NB4 (cell line): ENCODE results near the gene NTRK3.

Experiments
- DNase-seq: peaks from one replicate; pipeline ENCODE4 v3.0.0; 2010; ENCODE audit warnings: low read depth
- H3K4me3 ChIP-seq: one replicate; pipeline ENCODE4 v1.5.1; 2011; ENCODE audit warnings: mild to moderate bottlenecking, low read depth, low read length, moderate library complexity
- MYC ChIP-seq: IDR thresholded peaks from 2 replicates; pipeline ENCODE4 v1.6.1; 2011; ENCODE audit warnings: low read depth, low read length
- POLR2A ChIP-seq: IDR thresholded peaks from 2 replicates; pipeline ENCODE4 v1.6.1; 2011; ENCODE audit warnings: mild to moderate bottlenecking; ENCODE audit not compliant: insufficient read length; ENCODE audit errors: extremely low read depth
- TF ChIP-seq, protein P1 (sequence below): IDR thresholded peaks from one replicate; pipeline ENCODE4 v1.5.1; 2012; ENCODE audit warnings: low read depth, low read length
- TF ChIP-seq, protein P2 (sequence below): IDR thresholded peaks from 2 replicates; pipeline ENCODE4 v1.6.1; 2011; ENCODE audit warnings: low read depth, low read length

The NTRK3 gene

DNA sequence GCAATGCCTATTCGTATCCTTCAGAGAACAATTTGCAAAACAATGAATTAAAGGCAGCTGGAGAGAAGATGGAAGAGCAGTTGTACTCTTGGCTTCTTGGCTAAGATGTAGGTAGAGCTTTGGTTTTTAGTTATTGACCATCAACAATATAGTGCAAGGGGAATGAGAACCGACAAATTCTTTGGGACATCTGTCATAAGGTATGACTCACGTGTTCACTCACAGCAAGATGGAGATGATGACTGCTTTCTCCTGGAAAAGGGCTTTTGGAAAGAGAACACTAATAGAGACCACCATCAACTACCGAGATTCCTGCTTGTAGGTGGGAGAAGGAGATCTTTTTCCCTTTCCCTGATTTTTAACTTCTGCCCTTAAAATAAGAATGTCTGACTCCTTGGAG, 234.9 kb downstream of the NTRK3 start:
- no peak for TF ChIP-seq POLR2A
- no peak for TF ChIP-seq MYC
- TF ChIP-seq, protein P1, sequence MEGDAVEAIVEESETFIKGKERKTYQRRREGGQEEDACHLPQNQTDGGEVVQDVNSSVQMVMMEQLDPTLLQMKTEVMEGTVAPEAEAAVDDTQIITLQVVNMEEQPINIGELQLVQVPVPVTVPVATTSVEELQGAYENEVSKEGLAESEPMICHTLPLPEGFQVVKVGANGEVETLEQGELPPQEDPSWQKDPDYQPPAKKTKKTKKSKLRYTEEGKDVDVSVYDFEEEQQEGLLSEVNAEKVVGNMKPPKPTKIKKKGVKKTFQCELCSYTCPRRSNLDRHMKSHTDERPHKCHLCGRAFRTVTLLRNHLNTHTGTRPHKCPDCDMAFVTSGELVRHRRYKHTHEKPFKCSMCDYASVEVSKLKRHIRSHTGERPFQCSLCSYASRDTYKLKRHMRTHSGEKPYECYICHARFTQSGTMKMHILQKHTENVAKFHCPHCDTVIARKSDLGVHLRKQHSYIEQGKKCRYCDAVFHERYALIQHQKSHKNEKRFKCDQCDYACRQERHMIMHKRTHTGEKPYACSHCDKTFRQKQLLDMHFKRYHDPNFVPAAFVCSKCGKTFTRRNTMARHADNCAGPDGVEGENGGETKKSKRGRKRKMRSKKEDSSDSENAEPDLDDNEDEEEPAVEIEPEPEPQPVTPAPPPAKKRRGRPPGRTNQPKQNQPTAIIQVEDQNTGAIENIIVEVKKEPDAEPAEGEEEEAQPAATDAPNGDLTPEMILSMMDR: no peak
- TF ChIP-seq, protein P2, sequence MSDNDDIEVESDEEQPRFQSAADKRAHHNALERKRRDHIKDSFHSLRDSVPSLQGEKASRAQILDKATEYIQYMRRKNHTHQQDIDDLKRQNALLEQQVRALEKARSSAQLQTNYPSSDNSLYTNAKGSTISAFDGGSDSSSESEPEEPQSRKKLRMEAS: no peak
- DNase-seq: no peak
- no peak overlapping the region for H3K4me3 ChIP-seq

DNA sequence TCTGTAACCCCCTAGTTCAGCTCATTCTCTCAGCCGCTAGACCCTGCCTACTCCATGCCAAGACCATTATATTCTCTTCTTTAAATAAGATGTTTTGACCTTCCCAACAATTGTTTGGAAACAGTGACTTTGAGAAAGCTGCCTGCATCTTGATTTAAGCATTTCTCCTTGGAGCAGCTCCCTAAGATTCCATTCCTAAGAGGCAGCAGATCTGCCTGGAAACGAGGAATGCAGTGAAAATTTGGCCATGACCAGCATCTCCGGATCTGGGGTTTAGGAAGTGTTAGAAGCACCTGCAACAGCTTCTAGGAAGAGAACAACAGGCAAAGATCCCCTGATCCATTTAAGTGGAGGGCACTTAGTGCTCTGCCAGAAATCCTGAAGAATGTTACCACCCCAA, 235.7 kb downstream of the NTRK3 start:
- TF ChIP-seq, protein P2: no peak
- TF ChIP-seq MYC (no peak), POLR2A (no peak)
- TF ChIP-seq, protein P1: no peak
- DNase-seq: no peak

DNA sequence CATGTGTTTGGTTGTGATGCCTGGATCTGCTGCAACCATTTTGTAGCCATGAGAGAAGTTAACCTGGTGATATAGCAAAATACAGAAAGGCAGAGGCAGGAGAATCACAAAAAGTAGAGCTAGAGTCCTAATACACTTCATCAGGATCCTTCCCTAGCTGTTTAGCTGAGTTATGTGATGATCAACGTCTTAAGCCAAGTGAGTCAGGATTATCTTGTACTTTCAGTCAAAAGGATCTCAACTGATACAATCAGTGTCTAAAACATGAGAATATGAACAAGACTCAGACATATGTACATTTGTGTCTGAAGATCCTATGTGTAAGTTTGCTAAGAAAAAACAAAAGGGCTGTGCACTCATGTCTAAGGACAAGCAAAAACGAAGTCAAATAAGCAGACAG, 236.9 kb downstream of the NTRK3 start:
- TF ChIP-seq, protein P1: no peak
- no peak for TF ChIP-seq POLR2A
- TF ChIP-seq, protein P2: no peak
- no peak for TF ChIP-seq MYC
- no peak for DNase-seq

More for the DNA sequence above, 235.7 kb downstream of the NTRK3 start:
- H3K4me3 ChIP-seq: no peak overlapping the region

DNA sequence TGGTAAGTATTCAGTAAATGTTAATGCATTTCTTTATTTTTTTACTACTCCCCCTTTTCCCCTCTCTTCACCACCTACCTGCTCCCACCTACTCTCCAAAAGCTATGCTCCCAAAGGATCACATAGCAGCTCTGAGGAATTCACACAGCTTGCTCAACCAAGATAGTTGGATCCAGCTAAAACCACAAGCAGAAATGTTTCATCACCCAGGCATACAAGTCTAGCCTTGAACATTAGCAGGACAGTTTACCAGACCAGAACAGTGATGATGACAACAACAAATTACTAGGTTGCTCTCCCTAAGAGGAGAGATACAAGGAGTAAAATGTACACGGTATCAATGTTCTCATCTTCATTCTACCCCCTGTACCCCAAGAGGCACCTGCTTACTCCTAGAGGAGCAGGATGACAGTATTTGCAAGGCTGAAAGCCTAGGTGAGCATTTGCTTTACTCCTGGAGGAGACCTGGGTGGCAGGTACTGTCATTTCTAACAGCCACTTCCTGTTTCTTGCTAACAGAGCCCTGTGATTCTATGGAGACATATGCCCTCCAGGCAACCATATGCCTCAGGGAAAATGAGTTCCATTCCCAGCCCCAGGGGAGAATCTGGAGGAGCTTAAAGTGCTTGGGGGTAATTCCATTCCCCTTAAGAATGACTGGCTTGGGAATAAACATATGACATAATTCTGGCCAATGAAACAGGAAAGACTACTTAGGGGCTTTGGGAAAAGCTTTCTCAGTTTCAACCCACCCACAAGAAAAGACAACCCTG, 237.5 kb downstream of the NTRK3 start:
- TF ChIP-seq, protein P2: no peak
- TF ChIP-seq, protein P1: no peak
- TF ChIP-seq MYC: no peak
- H3K4me3 ChIP-seq: no peak overlapping the region
- no peak for DNase-seq

More for the DNA sequence above, 236.9 kb downstream of the NTRK3 start:
- H3K4me3 ChIP-seq: no peak overlapping the region

DNA sequence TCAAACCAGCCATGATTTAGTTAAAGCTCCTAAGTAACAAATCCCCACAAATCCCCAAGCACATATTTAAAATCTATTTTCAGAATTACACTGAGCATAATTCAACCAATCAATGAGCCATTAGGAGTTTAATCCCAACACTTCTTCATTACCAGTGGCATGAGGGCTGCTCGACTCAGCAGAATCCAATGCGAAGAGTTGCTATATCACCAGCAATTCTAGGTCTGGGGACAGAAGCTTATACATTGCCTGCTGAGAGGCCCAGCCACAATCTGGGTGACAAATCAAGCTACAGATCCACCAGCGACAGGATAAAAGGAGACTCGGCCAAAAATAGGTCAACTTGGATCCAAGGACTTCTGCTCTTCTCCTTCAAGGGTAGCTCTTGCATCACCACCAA, 238.8 kb downstream of the NTRK3 start:
- no peak for DNase-seq
- no peak overlapping the region for H3K4me3 ChIP-seq
- TF ChIP-seq POLR2A (no peak), MYC (no peak)
- TF ChIP-seq, protein P2: no peak
- TF ChIP-seq, protein P1: no peak
